Measurements from ENCODE around the gene SLAMF6.
"Not testable (repeated sequence)": the region's sequence is repeated elsewhere in the genome, so short reads cannot be mapped to it uniquely, and the experiment has no call there.

SLAMF6 gene

DNA sequence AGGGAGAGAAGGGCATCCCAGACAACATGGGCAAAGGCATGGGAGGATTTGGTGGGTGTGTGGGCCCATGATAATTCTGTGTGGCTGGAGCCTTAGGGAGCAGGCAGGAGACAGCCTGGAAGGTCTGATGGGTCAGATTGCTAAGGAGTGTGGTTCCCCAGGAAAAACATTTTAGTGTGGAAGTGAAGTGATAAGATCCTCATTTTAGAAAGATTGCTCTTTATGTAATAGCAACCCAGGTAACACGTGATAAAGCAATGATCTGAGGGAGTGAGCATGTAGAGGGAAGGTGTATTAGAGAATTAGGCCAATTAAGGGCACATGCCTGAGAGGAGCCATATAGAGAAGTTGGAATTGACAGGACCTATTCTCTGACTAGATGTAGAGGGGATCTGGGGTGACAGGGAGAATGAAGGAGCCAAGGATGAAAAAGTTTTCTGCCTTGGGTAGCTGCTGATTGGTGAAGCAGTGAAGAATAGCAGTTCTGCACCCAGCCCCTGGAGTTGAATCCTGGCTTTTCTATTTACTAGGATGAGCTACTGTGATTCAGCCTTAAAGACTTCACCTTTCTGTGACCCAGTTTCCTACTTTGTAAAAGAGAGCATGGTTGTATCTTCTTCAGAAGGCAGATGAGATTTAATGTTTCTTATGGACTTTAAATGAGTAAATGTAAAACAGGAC, 18.7 kb upstream of the SLAMF6 start:
- DNase-seq, result no peak

DNA sequence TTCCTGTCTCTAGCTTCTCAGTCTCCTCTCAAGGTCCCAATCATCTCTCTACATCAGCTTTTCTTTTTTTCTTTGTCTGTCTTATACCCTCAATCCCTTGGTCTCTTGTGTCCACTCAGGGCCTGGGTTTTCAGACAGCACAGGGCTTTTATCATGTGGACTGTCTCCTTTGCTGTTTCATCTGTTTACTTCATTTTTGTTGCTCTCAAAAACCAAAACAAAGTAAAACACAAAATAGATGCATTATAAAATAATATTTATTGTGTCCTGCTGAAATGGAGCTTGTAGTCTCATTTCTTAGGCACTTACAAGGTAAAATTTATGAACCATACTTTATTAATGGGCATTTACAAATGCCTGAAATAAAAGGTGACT, 17.8 kb upstream of the SLAMF6 start:
- DNase-seq, result no peak

- DNase-seq, result peak; percentile 61
Measured at GRCh38 chr1:160539990-160540858, 17.2 kb upstream of the SLAMF6 start.

DNA sequence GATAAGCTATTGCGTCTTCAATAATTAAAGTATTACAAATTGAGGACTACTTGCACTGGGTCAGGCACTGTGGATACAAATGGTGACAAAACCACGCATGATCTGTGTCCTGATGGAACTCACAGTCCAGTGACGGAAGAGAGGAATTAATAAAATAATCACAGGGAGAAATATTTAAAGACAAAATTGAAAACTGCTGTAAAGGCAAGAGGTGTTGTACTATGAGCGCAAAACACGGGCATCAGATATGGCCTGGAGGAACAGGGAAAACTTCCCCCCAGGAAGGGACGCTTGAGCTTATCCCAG, 16.6 kb upstream of the SLAMF6 start:
- no peak for DNase-seq

GRCh38 chr1:160538985-160539651, 16.1 kb upstream of the SLAMF6 start:
- no peak for DNase-seq

DNA sequence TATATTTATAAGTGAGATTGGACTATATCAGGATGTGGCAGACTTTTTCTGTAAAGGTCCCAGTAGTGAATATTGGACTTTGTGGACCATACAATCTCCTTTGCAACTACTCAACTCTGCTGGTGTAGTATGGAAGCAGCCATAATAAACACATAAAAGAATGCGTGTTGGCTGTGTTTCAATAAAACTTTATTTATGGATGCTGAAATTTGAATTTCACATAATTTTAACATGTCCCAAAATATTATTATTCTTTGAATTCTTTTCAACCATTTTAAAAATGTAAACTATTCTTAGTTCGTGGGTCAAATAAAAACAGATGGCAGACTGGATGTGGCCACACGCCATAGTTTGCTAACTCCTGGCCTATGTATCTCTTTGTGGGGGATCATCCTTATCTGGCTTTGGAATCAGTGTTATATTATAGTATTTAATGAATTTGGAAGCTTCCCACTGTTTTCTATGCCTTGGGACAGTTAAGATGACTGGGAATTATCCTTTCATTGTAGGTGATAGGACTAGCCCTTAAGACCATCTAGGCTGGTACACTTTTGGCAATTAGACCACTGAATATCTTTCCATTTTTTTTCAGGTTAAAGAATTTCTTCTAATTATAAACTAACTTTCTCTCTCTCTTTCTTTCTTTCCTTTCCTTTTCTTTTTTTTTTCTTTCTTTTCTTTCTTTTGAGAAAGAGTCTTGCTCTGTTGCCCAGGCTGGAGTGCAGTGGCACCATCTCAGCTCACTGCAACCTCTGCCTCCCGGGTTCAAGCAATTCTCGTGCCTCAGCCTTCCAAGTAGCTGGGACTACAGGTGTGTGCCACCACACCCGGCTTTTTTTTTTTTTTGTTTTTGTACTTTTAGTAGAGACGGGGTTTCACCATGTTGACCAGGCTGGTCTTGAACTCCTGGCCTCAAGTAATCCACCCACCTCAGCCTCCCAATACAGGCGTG, 14.9 kb upstream of the SLAMF6 start:
- no peak for DNase-seq

- no peak for DNase-seq
Measured at GRCh38 chr1:160534823-160535605, 12.0 kb upstream of the SLAMF6 start.

DNA sequence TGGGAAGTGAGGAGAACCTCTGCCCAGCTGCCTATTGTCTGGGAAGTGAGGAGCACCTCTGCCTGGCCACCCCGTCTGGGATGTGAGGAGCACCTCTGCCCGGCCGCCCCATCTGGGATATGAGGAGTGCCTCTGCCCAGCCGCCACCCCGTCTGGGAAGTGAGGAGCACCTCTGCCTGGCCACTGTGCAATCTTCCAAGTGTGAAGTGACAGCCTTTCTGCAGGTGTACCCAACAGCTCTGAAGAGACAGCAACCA, 9.4 kb upstream of the SLAMF6 start:
- DNase-seq, result not testable (repeated sequence)

GRCh38 chr1:160531809-160532556, 8.9 kb upstream of the SLAMF6 start:
- not testable (repeated sequence) for DNase-seq

GRCh38 chr1:160529401-160529952, 6.4 kb upstream of the SLAMF6 start:
- DNase-seq, result not testable (repeated sequence)

DNA sequence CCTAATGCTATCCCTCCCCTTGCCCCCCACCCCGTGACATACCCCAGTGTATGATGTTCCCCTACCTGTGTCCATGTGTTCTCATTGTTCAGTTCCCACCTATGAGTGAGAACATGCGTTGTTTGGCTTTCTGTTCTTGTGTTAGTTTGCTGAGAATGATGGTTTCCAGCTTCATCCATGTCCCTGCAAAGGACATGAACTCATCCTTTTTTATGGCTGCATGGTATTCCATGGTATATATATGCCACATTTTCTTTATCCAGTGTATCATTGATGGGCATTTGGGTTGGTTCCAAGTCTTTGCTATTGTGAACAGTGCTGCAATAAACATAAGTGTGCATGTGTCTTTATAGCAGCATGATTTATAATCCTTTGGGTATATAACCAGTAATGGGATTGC, 734 bp upstream of the SLAMF6 start:
- not testable (repeated sequence) for DNase-seq

DNA sequence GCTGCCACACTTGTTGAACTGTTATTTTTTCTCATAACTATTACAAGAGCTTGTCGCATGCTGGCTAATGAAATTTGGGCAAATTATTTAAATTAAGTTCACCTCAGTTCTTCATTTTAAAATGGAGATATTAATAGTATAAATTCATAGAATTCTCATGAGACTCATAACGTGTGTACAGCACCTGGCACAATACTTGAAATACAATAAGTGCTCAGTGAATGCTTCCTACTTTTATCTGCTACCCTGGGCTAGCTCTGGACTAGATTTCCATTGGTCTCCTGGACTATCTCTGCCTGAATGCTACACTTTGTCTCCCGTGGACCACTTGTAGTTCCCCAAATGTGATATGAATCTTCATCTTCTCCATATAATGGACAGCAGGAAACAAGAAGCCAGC, 919 bp downstream of the SLAMF6 start:
- DNase-seq, result no peak

- DNase-seq, result no peak
Measured at GRCh38 chr1:160521554-160521953, 1.5 kb downstream of the SLAMF6 start.

DNA sequence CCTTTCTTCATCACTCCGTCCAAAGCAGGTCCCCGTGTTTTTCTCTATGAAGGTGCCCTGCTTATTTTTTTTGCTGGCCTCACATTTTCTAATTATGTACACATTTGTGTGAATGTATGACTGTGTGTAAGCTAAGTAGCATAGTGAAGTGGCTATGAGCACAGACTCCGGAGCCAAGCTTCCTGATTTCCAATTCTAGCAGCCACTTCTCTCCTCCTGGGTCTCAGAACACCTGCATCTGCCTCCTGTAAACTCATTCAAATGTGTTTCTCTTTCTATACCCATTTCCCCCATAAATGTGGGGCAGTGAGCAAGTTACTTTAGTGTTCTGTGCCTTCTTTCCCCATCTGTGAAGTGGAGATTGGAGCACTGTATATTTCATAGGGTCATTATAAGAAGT, 2.1 kb downstream of the SLAMF6 start:
- no peak for DNase-seq

DNA sequence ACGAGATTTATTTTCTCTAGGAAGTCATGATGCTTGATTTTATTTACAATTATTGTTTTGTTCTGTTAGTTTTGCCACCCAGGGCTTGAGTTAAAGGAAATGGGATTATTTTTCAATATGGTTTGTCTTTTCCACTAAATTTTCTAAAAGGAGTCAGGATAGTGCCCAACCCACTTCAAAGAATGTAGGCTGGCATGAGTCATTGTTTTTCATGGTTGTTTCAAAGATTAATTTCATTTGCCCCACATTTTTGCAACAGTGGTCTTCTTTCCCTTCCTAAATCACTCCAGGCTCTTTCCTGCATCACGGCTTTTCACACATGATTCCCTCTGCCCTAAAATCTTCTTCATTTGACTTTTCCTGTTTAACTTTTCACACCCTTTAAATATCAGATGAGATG, 2.5 kb downstream of the SLAMF6 start:
- no peak for DNase-seq

GRCh38 chr1:160519642-160520435, 3.2 kb downstream of the SLAMF6 start:
- DNase-seq, result no peak

DNA sequence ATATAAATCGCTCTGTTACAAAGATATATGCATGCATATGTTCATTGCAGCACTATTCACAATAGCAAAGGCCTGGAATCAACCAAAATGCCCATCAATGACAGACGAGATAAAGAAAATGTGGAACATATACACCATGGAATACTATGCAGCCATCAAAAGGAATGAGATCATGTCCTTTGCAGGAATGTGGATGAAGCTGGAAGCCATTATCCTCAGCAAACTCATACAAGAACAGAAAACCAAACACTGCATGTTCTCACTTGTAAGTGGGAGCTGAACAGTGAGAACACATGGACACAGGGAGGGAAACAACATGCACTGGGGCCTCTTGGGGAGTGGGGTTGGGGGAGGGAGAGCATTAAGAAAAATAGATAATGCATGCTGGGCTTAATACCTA, 5.5 kb downstream of the SLAMF6 start:
- DNase-seq, result not testable (repeated sequence)

DNA sequence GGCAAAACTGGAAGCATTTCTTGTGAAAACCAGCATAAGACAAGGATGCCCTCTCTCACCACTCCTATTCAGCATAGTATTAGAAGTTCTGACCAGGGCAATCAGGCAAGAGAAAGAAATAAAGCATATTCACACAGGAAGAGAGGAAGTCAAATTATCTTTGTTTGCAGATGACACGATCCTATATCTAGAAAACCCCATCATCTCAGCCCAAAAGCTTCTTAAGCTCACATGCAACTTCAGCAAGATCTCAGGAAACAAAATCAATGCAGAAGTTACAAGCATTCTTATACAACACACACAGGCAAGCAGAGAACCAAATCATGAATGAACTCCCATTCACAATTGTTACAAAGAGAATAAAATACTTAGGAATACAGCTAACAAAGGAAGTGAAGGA, 7.1 kb downstream of the SLAMF6 start:
- DNase-seq, result not testable (repeated sequence)

DNA sequence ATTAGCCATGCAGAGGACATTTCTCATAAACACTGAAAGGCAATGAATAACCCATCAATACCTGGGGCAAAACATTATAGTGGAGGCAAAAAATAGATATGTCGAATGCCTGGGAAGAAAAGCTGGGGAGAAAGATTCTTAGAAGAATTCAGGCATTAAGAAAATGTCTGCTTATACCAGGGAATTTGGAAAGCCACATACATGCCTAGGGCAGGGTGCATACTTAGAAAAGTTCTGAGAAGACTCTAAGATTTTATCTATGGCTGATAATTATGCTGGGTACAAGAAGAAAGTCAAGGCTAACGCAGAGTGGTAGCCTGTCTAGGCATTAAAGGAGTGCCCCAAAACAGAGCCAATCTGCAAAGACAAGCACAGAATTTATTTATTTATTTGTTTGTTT, 18.4 kb downstream of the SLAMF6 start:
- DNase-seq, result no peak

- no peak for DNase-seq
Measured at GRCh38 chr1:160503087-160503486, 20.0 kb downstream of the SLAMF6 start.
